Activated CD4-positive, alpha-beta memory T cell treated with anti-CD3 and anti-CD28 coated beads for 36 hours (primary cell): ENCODE measurements around the gene TTBK1. TPM values are rescaled to one million over a fixed set of nuclear protein-coding genes. Genes with fewer than 3 reads are reported as not detected.
A peak's percentile ranks its signal among the peaks of the same experiment; 100 is the strongest.

Source experiments
- CTCF ChIA-PET: fragments of 350-600 bp; sonication (Branson Sonifier 250); formaldehyde crosslinking; loops from one replicate; lab custom pipeline; 2021; ENCODE audit warnings: antibody characterized with exemption, inconsistent platforms; lab: Charles Lee
- POLR2A ChIA-PET: fragments of 350-600 bp; sonication (Branson Sonifier 250); formaldehyde crosslinking; loops from one replicate; lab custom pipeline; 2021; ENCODE audit warnings: antibody characterized with exemption; lab: Charles Lee
- DNase-seq: peaks from one replicate; pipeline ENCODE4 v3.0.0-alpha.2; 2020
- H3K27ac Mint-ChIP-seq: one replicate; pipeline ENCODE4 v1.8.0; 2021; ENCODE audit warnings: mixed read lengths
- H3K27me3 Mint-ChIP-seq: one replicate; pipeline ENCODE4 v1.8.0; 2021; ENCODE audit warnings: mixed read lengths
- H3K36me3 Mint-ChIP-seq: one replicate; pipeline ENCODE4 v1.8.0; 2021; ENCODE audit warnings: mixed read lengths
- H3K4me1 Mint-ChIP-seq: one replicate; pipeline ENCODE4 v1.8.0; 2021; ENCODE audit warnings: low read depth, mixed read lengths
- H3K4me3 Mint-ChIP-seq: one replicate; pipeline ENCODE4 v1.8.0; 2021; ENCODE audit warnings: mild to moderate bottlenecking, mixed read lengths
- H3K9me3 Mint-ChIP-seq: one replicate; pipeline ENCODE4 v1.8.0; 2021; ENCODE audit warnings: mixed read lengths
- intact Hi-C: fragments of 100-400 bp; cut with micrococcal nuclease; formaldehyde crosslinking; loops from one replicate; pipeline ENCODE4 v1.15.1; 2023
- total RNA-seq, 2 experiments: library from RNA; stranded (reverse); gene quantifications; one replicate each; pipeline ENCODE4 v1.2.3, GENCODE V29; 2021

Gene TTBK1
- total RNA-seq, 2 experiments from 2014 or later: 0.31 to 0.34 TPM

GRCh38 chr6:43331470-43331869, 88.2 kb downstream of the TTBK1 start:
- intact Hi-C loops: no loop called here
- H3K9me3 Mint-ChIP-seq: no peaks in the 10 kb centered on the region
- no peak overlapping the region for H3K4me3 Mint-ChIP-seq
- H3K27me3 Mint-ChIP-seq: no peaks in the 10 kb centered on the region
- DNase-seq: peak; percentile 18
- H3K4me1 Mint-ChIP-seq: peaks cover 14% of the 10 kb centered on the region
- H3K36me3 Mint-ChIP-seq: peaks cover 2% of the 10 kb centered on the region
- ChIA-PET POLR2A (interaction anchor here (0.6 kb wide), 1 partner anchor 330 kb away, joined by 3 read pairs; no protein-coding TSS in a partner anchor), CTCF (no interaction called here)
- peak overlapping the region; percentile 65 for H3K27ac Mint-ChIP-seq

GRCh38 chr6:43331891-43332290, 88.6 kb downstream of the TTBK1 start:
- Mint-ChIP-seq H3K9me3 (no peaks in the 10 kb centered on the region), H3K4me1 (peaks cover 14% of the 10 kb centered on the region), H3K27me3 (no peaks in the 10 kb centered on the region), H3K27ac (no peak overlapping the region), H3K4me3 (no peak overlapping the region), H3K36me3 (peaks cover 4% of the 10 kb centered on the region)
- ChIA-PET CTCF (no interaction called here), POLR2A (interaction anchor here (0.6 kb wide), 1 partner anchor 330 kb away, joined by 3 read pairs; no protein-coding TSS in a partner anchor)
- intact Hi-C loops: no loop called here
- DNase-seq: no peak

DNA sequence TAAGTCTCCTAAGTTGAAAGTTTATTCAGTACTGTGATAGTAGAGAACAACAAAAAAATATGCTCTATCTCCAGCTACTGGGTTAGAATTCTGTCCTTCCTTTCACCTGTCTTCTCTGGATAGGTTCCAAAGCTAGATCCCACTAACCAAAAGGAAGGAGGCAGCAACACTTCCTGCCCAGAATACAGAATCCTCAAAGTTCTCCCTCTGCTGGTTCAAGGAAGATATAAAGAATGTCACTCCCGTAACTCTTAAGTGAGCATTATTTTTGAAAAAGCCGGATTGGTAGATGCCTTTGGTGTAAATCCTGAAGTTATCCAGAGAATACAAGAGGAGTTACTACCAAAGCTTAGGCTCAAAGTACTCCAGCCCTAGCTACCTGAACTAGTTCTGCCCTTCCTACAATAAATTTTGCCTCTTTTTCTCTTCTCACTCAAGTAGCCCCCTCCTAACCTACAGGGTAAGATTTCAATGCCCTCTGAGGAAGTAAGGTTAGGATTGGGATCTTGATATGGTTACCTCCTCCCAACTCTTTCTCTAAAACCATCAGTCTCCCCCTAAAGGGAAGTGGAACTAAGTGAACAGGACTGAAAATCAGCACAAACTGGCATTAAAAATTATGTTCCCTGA, 91.3 kb downstream of the TTBK1 start:
- Mint-ChIP-seq H3K9me3 (no peaks in the 10 kb centered on the region), H3K4me3 (no peak overlapping the region), H3K27me3 (no peaks in the 10 kb centered on the region), H3K4me1 (peaks cover 22% of the 10 kb centered on the region), H3K27ac (no peak overlapping the region), H3K36me3 (peaks cover 8% of the 10 kb centered on the region)
- intact Hi-C loops: no loop called here
- CTCF ChIA-PET: interaction anchor here (0.8 to 2.1 kb wide), 7 partner anchors 21 to 187 kb away, joined by 3 to 9 read pairs (median 4); partner anchors contain the start of genes CRIP3 and DNPH1
- POLR2A ChIA-PET: interaction anchor here (0.9 kb wide), 1 partner anchor 35 kb away, joined by 3 read pairs; the partner anchor contains the start of gene ZNF318
- DNase-seq: no peak

DNA sequence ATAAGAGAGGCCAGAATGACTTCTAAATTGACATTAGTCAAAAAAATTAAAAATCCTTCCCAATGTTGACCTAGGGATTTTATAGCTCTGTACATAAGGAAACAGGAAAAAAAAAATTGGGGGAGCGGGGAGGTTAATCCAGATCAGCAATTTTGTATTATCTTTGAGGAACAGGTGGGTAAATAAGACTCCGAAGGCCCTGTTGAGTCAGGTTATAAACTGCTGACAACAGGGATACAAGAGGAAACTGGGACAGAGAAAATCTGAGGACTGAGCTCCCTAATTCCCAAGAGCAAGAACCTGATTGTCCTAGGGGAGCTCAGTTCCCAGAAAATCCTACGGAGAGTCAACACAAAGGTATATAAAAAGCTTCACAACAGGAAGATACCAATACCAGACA, 92.2 kb downstream of the TTBK1 start:
- no peaks in the 10 kb centered on the region for H3K27me3 Mint-ChIP-seq
- intact Hi-C loops: no loop called here

GRCh38 chr6:43336382-43336781, 93.1 kb downstream of the TTBK1 start:
- no peak for DNase-seq
- Mint-ChIP-seq H3K4me3 (no peak overlapping the region), H3K27ac (no peak overlapping the region), H3K4me1 (peaks cover 17% of the 10 kb centered on the region), H3K9me3 (no peaks in the 10 kb centered on the region), H3K27me3 (no peaks in the 10 kb centered on the region), H3K36me3 (peaks cover 17% of the 10 kb centered on the region)
- POLR2A ChIA-PET: no interaction called here
- CTCF ChIA-PET: interaction anchor here (1.1 kb wide), 1 partner anchor 272 kb away, joined by 4 read pairs; no protein-coding TSS in a partner anchor
- intact Hi-C loops: no loop called here

More for the DNA sequence above, 92.2 kb downstream of the TTBK1 start:
- POLR2A ChIA-PET: no interaction called here
- no peak for DNase-seq
- Mint-ChIP-seq H3K9me3 (no peaks in the 10 kb centered on the region), H3K4me1 (peaks cover 22% of the 10 kb centered on the region), H3K27ac (no peak overlapping the region), H3K36me3 (peaks cover 12% of the 10 kb centered on the region), H3K4me3 (no peak overlapping the region)
- CTCF ChIA-PET: interaction anchor here (0.9 to 1.6 kb wide), 2 partner anchors 33 to 62 kb away, joined by 5 read pairs; no protein-coding TSS in a partner anchor

Other genes starting within 250 kb of the TTBK1 start
- 10 to 100 TPM; 90.2 to 94.4 TPM for gene MEA1, start 229.5 kb upstream of the TTBK1 start, total RNA-seq
- 10 to 100 TPM; 48.1 to 52.3 TPM for gene KLHDC3, start 229.2 kb upstream of the TTBK1 start, total RNA-seq
- 10 to 100 TPM; 54.0 to 55.6 TPM for gene RRP36, start 221.9 kb upstream of the TTBK1 start, total RNA-seq
- 10 to 100 TPM; 23.2 to 23.8 TPM for gene CUL7, start 189.6 kb upstream of the TTBK1 start, total RNA-seq
- gene MRPL2, start 184.0 kb upstream of the TTBK1 start, total RNA-seq: 10 to 100 TPM; 91.0 to 95.4 TPM
- gene KLC4, start 183.8 kb upstream of the TTBK1 start, total RNA-seq: 10 to 100 TPM; 11.0 to 11.9 TPM
- 1 to 10 TPM; 1.3 to 1.5 TPM for gene PTK7, start 167.2 kb upstream of the TTBK1 start, total RNA-seq
- 10 to 100 TPM; 40.5 to 40.8 TPM for gene SRF, start 72.2 kb upstream of the TTBK1 start, total RNA-seq
- 10 to 100 TPM; 37.8 to 38.4 TPM for gene CUL9, start 61.3 kb upstream of the TTBK1 start, total RNA-seq
- gene DNPH1, start 14.0 kb upstream of the TTBK1 start, total RNA-seq: 10 to 100 TPM; 57.5 to 57.9 TPM
- not detected for gene SLC22A7, start 54.8 kb downstream of the TTBK1 start, total RNA-seq
- gene CRIP3, start 65.3 kb downstream of the TTBK1 start, total RNA-seq: 1 to 10 TPM; 2.0 to 2.9 TPM
- 10 to 100 TPM; 12.1 to 12.7 TPM for gene ZNF318, start 126.2 kb downstream of the TTBK1 start, total RNA-seq
- gene ABCC10, start 184.1 kb downstream of the TTBK1 start, total RNA-seq: 10 to 100 TPM; 27.2 to 31.9 TPM
- 1 to 10 TPM; 1.6 TPM for gene DLK2, start 212.1 kb downstream of the TTBK1 start, total RNA-seq
- 10 to 100 TPM; 30.5 to 36.2 TPM for gene TJAP1, start 234.1 kb downstream of the TTBK1 start, total RNA-seq